Mammary microvascular endothelial cell (primary cell): ENCODE data around the gene ATG10. TPM values are rescaled to one million over a fixed set of nuclear protein-coding genes. Genes with fewer than 3 reads are reported as not detected.

Experiments
- total RNA-seq: library from RNA; depleted of rRNA; stranded (reverse); fragments of >200 nt; gene quantifications from 2 replicates; pipeline ENCODE4 v1.2.3, GENCODE V29; 2015

ATG10 gene
- total RNA-seq = 2.9 and 7.4 TPM in 2 replicates

GRCh38 chr5:81971712-81972491 is at the start of gene ATG10:
Gene ATG10 (plus strand): TSS chr5:81972023. CDS start chr5:81987571, 15,548 bp downstream.

GRCh38 chr5:82277987-82278710 is 306.3 kb downstream of the ATG10 start, which contains the start of gene RPS23:
Gene RPS23 (minus strand): TSS chr5:82278354. CDS start chr5:82278323, 31 bp downstream.

Other genes with a start within 250 kb of the ATG10 start
- gene SSBP2, start 220.9 kb upstream of the ATG10 start, total RNA-seq = 5.9 and 7.0 TPM in 2 replicates